GM12875 (cell line): Measurements from ENCODE around the gene AFG1L.

Source experiments
- H3K4me3 ChIP-seq: one replicate; pipeline ENCODE4 v1.5.1; 2011; ENCODE audit warnings: low read depth, low read length, control low read depth
- TF ChIP-seq, protein P1 (sequence below): IDR thresholded peaks from 2 replicates; pipeline ENCODE4 v1.5.1; 2011; ENCODE audit warnings: low read depth, mild to moderate bottlenecking, control low read depth, inconsistent platforms, low read length, moderate library complexity, borderline replicate concordance; ENCODE audit not compliant: insufficient read depth

The AFG1L gene

DNA sequence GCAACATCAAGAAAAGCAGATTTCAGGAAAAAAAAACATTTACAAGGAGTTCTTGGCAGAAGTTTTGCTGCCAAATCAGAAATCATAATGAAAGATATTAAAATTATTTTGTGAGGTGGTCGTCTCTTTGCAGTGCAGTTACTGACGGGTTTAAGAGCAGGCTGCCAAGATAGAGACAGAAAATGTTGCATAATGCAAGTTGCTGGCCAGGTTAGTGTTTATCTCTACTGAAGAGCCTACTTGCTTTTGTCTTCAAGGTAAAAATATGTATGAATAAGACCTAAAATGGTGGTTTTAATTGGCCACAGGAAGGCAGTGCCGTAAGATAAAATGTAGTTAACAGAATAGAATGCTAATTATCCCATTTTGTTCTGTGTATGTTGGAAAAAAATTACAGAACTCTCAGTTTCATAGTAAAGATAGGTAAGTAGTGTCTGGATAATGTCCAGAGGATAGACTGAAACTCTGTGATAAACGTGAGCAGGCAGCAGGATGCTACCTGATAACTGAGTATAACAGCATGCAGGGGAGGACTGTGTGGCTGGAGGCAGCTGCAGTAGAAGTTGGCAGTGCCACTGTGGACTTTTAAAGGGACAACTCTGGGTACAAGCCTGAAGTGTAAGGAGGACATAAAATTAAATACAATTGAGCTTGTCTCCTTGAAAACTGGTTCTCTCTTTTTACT is 279.7 kb downstream of the AFG1L start:
- H3K4me3 ChIP-seq, result no peak overlapping the region
- TF ChIP-seq, protein P1, sequence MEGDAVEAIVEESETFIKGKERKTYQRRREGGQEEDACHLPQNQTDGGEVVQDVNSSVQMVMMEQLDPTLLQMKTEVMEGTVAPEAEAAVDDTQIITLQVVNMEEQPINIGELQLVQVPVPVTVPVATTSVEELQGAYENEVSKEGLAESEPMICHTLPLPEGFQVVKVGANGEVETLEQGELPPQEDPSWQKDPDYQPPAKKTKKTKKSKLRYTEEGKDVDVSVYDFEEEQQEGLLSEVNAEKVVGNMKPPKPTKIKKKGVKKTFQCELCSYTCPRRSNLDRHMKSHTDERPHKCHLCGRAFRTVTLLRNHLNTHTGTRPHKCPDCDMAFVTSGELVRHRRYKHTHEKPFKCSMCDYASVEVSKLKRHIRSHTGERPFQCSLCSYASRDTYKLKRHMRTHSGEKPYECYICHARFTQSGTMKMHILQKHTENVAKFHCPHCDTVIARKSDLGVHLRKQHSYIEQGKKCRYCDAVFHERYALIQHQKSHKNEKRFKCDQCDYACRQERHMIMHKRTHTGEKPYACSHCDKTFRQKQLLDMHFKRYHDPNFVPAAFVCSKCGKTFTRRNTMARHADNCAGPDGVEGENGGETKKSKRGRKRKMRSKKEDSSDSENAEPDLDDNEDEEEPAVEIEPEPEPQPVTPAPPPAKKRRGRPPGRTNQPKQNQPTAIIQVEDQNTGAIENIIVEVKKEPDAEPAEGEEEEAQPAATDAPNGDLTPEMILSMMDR, result no peak
